Measurements from ENCODE around the gene NFIA.

GRCh38 chr1:61357539-61357938 is 275.2 kb downstream of the NFIA start:
- TF ChIP-seq EZH2 (IDR thresholded peaks at IDR 0.05; ENCODE audit: low read length, unreplicated experiment) (no peak), CTCF (conservative IDR thresholded peaks at IDR 0.05; ENCODE audit: low read depth, low read length) (no peak)

All from PC-3 (cell line).